Upper lobe of left lung (tissue), 4 donors: ENCODE measurements around the gene DUSP15.

Source experiments
- EP300 ChIP-seq, 4 donors: sonication (generic); formaldehyde crosslinking; IDR thresholded peaks; one replicate each; pipeline ENCODE4 v1.5.1; 2017; ENCODE audit warnings: antibody characterized with exemption in 4 of 4, control low read depth in 2 of 4
- POLR2A ChIP-seq, 4 donors: fragments of 450-650 bp; IDR thresholded peaks; one replicate each; pipeline ENCODE4 v1.5.1; 2016 to 2017; ENCODE audit warnings: antibody characterized with exemption in 4 of 4, mild to moderate bottlenecking in 2 of 4
- POLR2AphosphoS5 ChIP-seq, 2 donors: sonication (generic); formaldehyde crosslinking; IDR thresholded peaks; one replicate each; pipeline ENCODE4 v1.5.1; 2017; ENCODE audit warnings: antibody characterized with exemption in 2 of 2
- TF ChIP-seq, protein P1 (sequence below), 6 experiments: fragments of 450-650 bp in 4 of 6; fragments of 200-600 bp in 2 of 6; sonication (generic) in 2 of 6; IDR thresholded peaks; one replicate each; pipeline ENCODE4 v1.5.1; 2016 to 2019; ENCODE audit warnings: antibody characterized with exemption in 6 of 6

DNA sequence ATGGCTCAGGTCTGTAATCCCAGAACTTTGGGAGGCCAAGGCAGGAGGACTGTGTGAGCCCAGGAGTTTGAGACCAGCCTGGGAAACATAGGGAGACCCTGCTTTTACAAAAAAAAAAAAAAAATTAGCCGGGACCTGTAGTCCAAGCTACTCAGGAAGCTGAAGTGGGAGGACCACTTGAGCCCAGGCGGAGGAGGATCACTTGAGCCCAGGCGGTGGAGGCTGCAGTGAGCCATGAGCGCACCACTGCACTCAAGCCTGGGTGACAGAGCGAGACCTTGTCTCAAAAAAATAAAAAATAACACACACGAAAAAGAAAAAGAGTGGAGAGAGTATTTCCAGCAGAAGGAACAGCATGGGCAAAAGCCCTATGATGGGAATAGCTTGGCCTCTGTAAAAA is 2.1 kb upstream of the DUSP15 start:
- TF ChIP-seq, protein P1, sequence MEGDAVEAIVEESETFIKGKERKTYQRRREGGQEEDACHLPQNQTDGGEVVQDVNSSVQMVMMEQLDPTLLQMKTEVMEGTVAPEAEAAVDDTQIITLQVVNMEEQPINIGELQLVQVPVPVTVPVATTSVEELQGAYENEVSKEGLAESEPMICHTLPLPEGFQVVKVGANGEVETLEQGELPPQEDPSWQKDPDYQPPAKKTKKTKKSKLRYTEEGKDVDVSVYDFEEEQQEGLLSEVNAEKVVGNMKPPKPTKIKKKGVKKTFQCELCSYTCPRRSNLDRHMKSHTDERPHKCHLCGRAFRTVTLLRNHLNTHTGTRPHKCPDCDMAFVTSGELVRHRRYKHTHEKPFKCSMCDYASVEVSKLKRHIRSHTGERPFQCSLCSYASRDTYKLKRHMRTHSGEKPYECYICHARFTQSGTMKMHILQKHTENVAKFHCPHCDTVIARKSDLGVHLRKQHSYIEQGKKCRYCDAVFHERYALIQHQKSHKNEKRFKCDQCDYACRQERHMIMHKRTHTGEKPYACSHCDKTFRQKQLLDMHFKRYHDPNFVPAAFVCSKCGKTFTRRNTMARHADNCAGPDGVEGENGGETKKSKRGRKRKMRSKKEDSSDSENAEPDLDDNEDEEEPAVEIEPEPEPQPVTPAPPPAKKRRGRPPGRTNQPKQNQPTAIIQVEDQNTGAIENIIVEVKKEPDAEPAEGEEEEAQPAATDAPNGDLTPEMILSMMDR (IDR thresholded peaks at IDR 0.05): no peak
- TF ChIP-seq EP300 (IDR thresholded peaks at IDR 0.05): no peak
- no peak for TF ChIP-seq POLR2A (IDR thresholded peaks at IDR 0.05)
- TF ChIP-seq POLR2AphosphoS5 (IDR thresholded peaks at IDR 0.05): no peak
